ENCODE results near the gene CCDC192.
"Not testable (repeated sequence)": the region's sequence is repeated elsewhere in the genome, so short reads cannot be mapped to it uniquely, and the experiment has no call there.

CCDC192 gene

DNA sequence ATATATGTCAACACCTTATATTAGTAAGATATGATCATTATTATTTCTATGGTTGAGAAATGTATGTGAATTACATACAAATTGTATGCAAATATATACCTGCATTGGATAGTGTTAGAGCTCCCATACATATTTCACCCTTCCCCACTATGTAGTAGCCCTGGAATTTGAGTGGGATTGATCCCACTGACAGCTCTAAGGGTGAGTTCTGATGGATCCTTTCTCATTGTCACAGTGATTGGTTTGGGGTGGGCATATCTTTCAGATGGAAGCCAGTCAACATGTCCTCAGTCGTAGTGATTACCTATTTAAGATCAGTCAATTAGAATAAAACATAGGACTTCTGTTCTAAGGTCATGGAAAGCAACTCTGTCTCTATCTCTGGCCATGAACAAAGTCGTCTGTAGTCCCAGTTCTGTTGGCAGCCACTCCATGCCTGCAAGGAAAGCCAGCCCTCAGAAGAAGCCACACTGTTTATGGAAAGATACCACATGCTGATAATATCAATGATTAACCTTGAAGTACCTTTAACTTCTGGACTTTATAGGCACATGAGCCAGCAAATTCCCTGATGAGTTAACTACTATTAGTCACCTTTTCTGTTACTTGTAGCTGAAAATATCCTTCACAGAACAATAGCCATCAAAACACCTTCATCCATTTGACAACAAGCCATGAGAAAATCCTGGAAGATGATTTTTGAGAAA lies 5.1 kb upstream of the CCDC192 start:
- DNase-seq (ENCODE audit: low spot score) = no peak

DNA sequence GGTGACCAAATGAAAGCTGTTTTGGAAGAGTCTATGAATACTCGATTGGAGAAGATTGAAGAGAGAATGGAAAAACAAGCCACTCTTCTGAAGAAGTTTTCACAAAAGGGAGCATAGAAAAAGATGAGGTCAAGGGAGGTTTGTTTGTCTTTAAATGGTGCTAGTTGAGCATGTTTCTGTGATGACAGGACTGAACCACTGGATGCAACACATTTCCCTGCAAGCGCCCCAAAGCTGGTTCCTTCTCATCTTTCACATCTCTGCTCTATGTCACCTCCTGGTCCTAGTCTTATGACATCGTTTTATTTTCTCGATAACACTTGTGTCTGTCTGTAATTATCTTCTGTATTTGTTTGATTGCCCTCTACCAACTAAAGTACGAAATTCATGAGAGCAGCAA lies 3.8 kb upstream of the CCDC192 start:
- no peak for DNase-seq (ENCODE audit: low spot score)

DNA sequence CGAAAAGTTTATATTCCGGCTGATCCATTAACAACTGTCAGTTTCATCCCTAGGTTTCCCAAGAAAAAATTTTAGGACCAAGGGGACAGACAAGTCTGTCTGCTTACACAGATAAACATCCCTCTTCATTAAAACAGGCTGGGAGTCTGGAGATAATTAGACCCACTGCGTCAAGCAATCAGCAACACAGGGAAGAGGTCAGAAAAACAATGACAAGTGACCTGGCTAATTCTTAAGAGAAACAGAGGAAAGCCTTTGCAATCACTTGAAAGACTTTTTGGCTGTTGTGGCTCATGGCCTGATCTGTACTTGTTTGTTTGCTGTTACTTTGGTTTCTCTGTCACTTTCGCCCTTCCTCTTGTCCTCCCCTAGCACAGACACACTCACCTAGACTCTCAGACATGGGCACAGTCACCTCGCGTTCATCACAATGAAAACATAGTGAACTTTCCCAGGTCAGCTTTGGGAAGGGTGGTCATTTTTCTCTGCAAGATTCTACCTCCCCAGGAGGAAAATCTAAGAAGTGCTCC lies 2.9 kb upstream of the CCDC192 start:
- DNase-seq (ENCODE audit: low spot score) = peak; percentile 18

DNA sequence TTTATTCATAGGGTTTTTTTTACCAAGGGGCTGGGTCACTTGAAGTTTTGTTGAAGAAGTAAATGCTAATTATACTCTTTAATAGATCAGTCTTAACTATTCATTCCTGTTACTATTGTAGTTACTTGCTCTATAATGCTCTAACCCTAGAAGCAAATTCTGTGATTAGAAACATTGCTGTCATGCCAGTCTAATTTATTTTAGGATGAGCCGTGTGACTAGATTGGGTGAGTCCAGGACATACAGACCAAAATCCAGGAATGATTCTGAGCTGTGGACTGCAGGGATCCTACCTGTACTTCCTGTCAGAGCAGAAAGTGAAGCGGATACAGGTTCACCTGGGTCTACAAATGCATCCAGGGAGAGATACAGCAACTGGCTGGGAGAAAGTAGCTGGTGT lies 757 bp upstream of the CCDC192 start:
- no peak for DNase-seq (ENCODE audit: low spot score)

DNA sequence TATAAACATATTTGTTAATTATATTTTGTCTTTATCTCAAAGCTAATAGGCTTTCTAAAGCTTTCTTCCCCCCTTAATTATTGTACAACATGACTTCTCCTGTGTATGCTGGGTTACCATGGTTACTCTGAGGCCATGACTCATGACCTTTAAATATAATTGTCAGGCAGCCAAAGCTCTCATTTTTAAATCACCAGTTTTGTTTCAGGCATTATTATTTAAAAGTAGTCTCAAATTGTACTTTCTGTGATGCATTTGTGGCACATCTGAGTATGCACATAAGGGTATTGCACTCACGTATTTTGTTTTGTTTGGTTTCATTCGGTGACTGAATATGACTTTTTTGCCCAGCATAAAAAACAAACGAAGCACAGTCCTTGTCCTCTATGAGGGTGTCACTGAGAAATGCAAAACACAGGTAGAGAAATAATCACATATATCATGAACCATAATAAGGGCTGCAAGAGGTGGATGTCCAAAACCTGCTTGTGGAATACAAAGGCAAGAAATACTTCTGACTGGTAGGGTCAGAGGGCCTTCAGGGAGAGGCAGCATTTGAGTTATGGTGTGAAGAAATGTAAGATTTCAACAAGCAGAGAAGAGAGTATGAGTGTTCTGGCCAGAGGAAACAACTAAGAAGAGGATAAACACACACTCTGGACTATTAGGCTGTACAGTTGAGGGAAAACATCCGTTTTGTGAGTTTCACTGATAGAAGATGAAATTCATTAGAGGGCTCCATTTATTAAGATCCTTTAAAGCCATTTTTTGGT lies 2.1 kb downstream of the CCDC192 start:
- no peak for DNase-seq (ENCODE audit: low spot score)

DNA sequence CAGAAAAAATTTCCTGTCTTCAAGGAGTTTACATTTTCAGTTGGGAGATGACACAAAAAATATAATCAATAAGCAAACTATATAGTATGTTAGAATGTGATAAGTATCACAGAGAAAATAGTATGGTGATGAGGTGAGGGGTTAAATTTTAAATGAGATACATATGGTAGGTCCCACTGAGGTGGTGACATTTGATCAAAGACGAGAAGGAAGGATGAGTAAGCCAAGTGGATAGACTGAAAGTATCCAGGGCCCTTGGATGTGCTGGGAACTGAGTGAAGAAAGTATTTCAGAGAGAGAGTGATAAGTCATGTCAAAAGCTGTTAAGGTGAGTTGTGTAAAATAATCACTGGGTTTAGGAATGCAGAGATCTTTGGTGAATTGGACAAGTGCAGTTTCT lies 3.5 kb downstream of the CCDC192 start:
- DNase-seq (ENCODE audit: low spot score) = no peak

DNA sequence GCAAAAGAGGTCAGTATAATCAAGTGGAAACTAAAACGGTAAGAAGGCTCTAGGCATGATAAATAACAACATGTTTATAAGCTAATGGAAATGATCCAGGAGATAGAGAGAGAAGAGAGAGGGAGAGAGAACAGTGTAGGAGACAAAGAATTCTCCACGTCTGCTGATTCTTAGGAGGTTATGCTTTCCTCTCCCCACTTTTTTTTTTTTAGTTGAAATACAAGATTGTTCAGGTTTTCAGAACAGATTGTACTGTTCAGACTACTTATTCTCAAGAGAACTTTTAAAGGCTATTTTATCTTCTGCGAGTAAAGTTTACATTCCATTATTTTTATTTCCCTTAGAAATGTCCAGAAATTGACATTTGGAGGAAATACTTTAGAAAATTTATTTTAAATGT lies 4.0 kb downstream of the CCDC192 start:
- DNase-seq (ENCODE audit: low spot score) = no peak

DNA sequence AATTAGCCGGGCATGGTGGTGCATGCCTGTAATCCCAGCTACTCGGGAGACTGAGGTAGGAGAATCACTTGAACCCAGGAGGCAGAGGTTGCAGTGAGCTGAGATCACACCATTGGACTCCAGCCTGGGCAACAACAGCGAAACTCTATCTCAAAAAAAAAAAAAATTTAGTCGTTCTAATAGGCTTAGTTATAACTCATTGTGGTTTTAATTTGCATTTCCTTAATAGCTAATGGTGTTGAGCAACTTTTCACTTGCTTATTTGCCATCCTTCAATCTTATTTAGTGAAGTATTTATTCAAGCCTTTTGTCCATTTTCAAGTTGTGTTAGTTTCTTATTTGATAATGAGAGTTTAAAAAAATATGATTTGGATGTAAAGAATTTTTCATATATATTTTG lies 9.9 kb downstream of the CCDC192 start:
- not testable (repeated sequence) for DNase-seq (ENCODE audit: low spot score)

DNA sequence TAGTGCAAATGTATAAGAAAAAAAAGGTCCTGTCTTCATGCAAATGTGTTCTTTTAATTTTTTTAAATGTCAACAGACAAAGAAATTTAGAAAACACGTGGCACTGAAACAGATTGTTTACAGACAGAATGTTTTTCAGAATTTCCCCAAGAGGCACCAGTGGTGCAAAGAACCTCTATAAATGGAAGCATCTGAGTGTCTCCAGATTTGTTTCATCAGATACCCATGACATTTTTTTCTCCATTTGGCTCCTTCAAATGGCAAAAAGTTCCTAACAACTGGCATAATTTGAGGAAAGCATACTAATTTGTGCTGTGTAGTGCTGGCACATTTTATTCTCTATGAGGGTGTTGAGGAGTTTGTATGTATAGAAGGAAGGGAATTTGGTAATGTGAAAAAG lies 15.0 kb downstream of the CCDC192 start:
- no peak for DNase-seq (ENCODE audit: low spot score)

DNA sequence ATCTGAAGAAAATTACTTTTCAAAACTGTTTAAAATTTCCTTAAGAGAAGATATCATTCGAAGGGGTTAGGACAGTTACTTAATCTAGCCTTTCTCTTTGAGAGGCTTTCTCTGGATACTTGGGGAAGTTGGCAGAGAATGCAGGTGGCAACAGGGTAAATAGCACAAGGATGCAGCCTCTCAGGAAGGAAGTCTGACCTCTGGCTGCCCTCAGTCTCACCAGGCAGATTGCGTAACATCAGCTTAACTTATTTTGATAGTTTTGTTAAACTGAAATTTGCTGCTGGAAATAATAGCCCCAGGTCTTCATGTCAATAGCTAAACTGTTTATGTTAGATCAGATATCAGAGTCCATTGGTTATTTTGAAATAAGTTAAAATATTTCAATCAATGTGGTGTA lies 20.4 kb downstream of the CCDC192 start:
- no peak for DNase-seq (ENCODE audit: low spot score)

DNA sequence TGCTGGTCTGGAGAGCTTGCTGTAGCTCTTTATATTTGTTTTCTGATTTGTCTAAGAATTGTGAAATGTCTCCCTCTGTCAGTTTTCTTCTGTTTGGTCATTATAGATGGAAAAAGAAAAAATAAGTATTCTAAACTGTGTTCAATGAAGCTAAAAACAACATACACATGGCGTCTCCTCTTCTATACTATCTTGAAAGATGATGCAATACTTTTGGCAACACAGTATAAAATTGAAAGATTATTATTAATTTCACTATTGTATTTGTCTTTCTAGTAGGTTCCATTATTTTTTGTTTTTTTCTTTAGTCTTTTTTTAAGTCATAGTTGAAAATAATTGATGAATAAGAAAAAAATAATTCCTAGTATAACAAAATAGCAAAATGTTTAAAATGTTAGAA lies 22.5 kb downstream of the CCDC192 start:
- no peak for DNase-seq (ENCODE audit: low spot score)

DNA sequence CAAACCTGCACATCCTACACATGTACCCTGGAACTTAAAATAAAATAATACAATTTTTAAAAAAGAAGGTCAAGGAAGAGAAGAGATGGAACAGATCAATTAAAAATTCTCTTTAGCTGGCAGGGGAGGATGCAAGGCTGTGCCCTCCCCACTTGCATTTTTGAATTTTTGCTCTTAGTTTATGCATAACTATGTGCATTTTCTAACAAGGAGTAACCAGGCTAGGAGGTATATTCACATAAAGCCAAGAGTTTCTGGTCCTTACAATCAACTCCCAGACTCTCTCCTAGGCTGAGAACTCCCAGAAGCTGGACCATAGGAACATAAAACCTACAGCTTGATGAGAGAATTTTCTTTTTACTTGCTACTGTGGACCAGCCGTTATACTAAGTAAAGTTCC lies 29.8 kb downstream of the CCDC192 start:
- no peak for DNase-seq (ENCODE audit: low spot score)

DNA sequence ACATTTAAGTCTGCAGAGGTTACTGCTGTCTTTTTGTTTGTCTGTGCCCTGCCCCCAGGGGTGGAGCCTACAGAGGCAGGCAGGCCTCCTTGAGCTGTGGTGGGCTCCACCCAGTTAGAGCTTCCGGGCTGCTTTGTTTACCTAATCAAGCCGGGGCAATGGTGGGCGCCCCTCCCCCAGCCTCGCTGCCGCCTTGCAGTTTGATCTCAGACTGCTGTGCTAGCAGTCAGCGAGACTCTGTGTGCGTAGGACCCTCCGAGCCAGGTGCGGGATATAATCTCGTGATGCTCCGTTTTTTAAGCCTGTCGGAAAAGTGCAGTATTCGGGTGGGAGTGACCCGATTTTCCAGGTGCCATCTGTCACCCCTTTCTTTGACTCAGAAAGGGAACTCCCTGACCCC lies 36.2 kb downstream of the CCDC192 start:
- DNase-seq (ENCODE audit: low spot score) = not testable (repeated sequence)

DNA sequence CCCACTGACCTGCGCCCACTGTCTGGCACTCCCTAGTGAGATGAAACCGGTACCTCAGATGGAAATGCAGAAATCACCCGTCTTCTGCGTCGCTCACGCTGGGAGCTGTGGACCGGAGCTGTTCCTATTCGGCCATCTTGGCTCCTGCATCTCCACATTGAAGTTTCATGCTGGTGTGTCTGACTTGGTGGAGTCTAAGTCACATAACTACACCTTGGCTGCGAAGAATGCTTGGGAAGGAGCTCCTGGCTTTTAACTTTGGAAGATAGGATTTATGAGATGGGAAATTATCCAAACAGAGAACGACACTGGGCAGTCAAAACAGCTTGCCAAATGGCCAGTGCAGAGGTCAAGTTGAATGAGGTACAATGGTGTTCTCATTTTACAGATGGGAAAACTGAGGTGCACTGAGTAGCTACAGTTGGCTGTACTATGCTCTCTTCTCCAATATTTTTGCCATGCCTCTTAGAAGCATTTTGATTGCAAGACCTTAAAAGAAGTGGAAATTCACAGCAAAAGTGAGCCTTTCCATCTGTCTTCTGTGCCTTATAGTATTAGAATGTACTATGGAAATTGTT lies 36.7 kb downstream of the CCDC192 start:
- DNase-seq (ENCODE audit: low spot score) = no peak

DNA sequence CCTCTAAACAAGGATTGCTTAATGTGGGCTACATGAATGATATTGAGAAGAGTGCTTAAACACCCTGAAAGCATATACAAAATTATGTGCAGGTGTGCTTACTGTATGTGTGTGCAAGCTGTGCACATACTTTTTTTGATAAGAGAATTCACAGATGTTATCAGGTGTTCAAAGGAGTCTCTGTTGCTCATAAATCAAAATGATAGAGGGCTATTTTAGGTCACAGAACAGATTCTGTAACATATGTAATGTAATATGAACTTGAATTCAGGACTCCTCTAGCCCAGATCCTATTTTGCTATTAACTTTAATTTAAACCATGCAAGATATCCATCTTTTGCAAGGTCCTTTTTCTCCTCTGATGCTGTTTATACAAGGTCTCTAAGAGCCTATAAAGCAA lies 38.2 kb downstream of the CCDC192 start:
- DNase-seq (ENCODE audit: low spot score) = peak; percentile 76

DNA sequence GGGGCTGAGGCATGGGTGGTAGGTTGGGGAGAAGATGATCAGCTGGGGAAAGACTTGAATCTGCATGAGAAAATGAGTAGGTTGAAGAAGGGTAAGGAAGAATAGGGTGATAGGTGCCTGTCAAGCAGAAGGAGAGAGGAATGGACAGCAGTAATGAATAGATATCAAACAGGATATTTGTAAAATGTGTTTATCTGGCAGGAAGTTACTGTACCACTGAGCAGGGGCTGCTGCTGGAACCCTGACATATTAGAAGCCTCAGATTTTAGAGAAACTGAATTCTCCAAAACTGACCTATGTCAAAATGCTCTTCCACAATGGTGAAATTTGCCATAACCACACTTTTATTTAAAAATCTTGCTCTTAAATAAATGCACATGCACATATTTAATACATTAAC lies 41.0 kb downstream of the CCDC192 start:
- no peak for DNase-seq (ENCODE audit: low spot score)

DNA sequence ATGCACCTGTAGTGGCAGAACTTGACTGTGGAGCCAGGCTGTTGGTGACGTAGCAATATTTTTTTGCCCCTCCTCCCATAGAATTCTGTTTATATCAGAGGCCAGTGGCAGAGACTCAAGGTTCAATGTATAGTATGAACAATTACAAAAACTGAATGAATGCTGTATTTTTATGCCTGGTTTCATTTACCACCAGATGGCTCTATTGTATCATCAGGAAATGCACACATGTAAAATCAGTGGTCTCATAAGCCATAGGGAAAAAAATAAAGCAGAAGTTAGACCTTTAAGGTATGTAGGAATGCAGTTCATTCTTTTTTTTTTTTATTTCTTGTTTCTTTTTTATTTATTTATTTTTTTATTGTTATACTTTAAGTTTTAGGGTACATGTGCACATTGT lies 43.6 kb downstream of the CCDC192 start:
- DNase-seq (ENCODE audit: low spot score) = peak; percentile 12

DNA sequence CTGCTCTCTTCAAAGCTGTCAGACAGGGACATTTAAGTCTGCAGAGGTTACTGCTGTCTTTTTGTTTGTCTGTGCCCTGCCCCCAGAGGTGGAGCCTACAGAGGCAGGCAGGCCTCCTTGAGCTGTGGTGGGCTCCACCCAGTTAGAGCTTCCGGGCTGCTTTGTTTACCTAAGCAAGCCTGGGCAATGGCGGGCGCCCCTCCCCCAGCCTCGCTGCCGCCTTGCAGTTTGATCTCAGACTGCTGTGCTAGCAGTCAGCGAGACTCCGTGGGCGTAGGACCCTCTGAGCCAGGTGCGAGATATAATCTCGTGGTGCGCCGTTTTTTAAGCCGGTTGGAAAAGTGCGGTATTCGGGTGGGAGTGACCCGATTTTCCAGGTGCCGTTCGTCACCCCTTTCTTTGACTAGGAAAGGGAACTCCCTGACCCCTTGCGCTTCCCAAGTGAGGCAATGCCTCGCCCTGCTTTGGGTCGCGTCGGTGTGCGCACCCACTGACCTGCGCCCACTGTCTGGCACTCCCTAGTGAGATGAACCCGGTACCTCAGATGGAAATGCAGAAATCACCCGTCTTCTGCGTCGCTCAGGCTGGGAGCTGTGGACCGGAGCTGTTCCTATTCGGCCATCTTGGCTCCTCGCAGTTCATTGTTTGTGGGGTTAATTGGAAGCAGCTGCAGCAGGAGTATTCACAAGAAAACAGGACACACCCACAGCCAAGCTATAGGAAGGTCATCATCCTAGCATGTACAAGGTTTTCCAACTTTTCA lies 49.5 kb downstream of the CCDC192 start:
- peak; percentile 9 for DNase-seq (ENCODE audit: low spot score)

DNA sequence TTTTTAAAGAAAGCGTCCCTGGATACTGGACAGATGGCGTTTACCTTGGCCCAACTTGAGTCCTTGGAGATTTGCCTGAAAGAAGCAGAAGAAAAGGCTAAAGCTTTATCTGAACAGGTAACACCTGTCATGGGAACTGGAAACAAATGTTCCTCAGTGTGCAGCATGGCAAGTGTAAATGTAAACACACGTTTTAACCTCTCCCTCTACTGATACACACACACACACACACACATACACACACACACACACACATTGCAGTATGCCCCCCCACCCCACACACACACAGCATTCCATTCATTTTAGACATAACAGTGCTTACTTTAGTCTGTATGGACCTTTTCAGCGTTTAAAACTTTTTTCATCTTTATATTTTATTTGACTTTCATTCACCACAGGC lies 51.1 kb downstream of the CCDC192 start:
- no peak for DNase-seq (ENCODE audit: low spot score)

DNA sequence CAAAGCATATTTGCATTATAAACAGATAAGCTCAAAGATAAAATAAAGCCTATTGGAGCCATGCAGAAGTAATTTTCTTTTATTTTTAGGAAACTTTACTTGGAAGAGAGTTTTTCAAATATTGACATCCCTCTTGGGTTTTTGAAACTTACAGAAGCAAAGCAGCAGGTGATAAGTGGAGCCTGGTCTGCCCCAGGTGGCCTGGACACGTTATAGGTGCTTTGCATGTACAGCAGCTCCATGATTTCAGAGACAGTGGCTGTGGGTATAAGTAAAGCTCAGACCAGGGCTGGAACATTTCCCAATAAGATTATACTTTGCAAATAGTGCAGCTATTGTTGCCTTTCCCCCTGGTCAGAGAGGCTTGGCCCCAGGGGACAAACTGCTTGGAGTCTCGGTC lies 51.5 kb downstream of the CCDC192 start:
- DNase-seq (ENCODE audit: low spot score) = no peak

DNA sequence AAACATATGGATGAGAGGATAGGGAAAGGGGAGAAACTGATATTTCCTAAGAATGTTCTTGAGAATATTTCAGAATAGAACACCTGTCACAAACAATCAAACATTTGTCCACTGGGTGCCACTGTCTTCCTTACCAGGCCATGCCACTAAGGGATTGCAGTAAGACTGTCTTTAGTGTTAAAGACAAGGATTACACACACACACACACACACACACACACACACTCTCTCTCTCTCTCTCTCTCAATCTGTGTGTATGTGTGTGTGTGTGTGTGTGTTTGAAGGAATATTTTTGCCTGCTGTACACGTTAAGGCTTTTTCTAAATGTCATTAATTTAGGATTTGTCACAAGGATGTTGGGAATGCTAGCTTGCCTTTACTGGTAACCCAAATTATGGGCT lies 54.4 kb downstream of the CCDC192 start:
- DNase-seq (ENCODE audit: low spot score) = peak; percentile 14

DNA sequence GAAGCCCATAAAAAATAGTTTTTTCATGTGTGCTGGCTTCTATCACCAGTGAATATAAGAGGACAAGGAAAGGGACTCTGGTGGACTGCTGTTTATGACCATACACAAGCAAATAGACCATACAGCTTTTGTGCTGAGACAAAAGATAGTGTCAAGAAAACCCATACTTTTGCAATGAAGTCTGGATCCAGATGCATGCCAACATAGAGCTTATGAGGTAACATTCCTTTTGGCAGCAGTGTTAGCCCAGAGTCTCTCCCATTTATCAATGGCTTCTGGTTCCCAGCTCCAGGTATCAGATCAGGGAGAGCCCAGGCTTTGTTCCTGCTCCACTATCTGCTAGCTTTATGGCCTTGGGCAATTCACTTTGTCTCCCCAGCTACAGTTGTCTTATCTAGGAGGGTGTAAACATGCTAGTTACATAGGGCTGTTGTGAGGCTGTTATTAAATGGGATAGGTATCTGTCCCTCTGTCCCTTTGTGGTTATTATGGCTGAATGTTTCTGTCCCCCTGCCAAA lies 55.6 kb downstream of the CCDC192 start:
- no peak for DNase-seq (ENCODE audit: low spot score)

Data from SK-N-DZ (cell line).